ENCODE results near the gene GPR89B.
"Not testable (repeated sequence)": the region's sequence is repeated elsewhere in the genome, so short reads cannot be mapped to it uniquely, and the experiment has no call there.

- TF ChIP-seq CTCF, POLR2A (IDR thresholded peaks at IDR 0.05): not testable (repeated sequence)
Measured at GRCh38 chr1:147966657-147967056, 38.4 kb downstream of the GPR89B start.
